Left lung (tissue), 10 donors: ENCODE data around the gene SRSF2. TPM values are rescaled to one million over a fixed set of nuclear protein-coding genes. Genes with fewer than 3 reads are reported as not detected.
"Not testable (repeated sequence)": the region's sequence is repeated elsewhere in the genome, so short reads cannot be mapped to it uniquely, and the experiment has no call there.

Experiments used
- ATAC-seq: fragments of 200-7000 bp; cut with Tn5 transposase; one replicate; pipeline ENCODE4 v1.9.1; 2020; ENCODE audit warnings: moderate library complexity
- DNase-seq, 4 donors: peaks; one replicate each; pipeline ENCODE4 v3.0.0-alpha.2; 2013 to 2020
- H3K27ac ChIP-seq, 2 donors: fragments of 200-600 bp; sonication (generic) in 1 of 2; one replicate each; pipeline versions ENCODE4 v1.5.0 to v1.8.0; 2020 to 2021
- H3K27me3 ChIP-seq, 2 donors: fragments of 200-600 bp; sonication (generic) in 1 of 2; one replicate each; pipeline versions ENCODE4 v1.5.0 to v1.8.0; 2020 to 2021
- H3K36me3 ChIP-seq, 2 donors: fragments of 200-600 bp; sonication (generic) in 1 of 2; one replicate each; pipeline versions ENCODE4 v1.5.0 to v1.8.0; 2020 to 2021
- H3K4me1 ChIP-seq, 2 donors: fragments of 200-600 bp; one replicate each; pipeline ENCODE4 v1.8.0; 2021
- H3K4me3 ChIP-seq, 2 donors: fragments of 200-600 bp; sonication (generic) in 1 of 2; one replicate each; pipeline versions ENCODE4 v1.5.0 to v1.8.0; 2020 to 2021; ENCODE audit warnings: mild to moderate bottlenecking in 1 of 2
- H3K9me3 ChIP-seq, 2 donors: fragments of 200-600 bp; sonication (generic) in 1 of 2; one replicate each; pipeline versions ENCODE4 v1.5.0 to v1.8.0; 2020 to 2021
- CTCF ChIP-seq, 2 donors: fragments of 200-600 bp; sonication (generic) in 1 of 2; IDR thresholded peaks; one replicate each; pipeline versions ENCODE4 v1.5.0 to v1.8.0; 2021; ENCODE audit warnings: antibody characterized with exemption in 2 of 2
- intact Hi-C, 2 donors: fragments of 100-400 bp; cut with DNase I; formaldehyde crosslinking; loops; one replicate each; pipeline versions ENCODE4 v1.11.2 to v1.14.2; 2022
- polyA plus RNA-seq, 6 donors: library from polyadenylated mRNA; unstranded; fragments of 120-200 nt; gene quantifications; one replicate each; pipeline ENCODE4 v1.2.1, GENCODE V29; 2013; ENCODE audit not compliant: insufficient read length in 6 of 6
- total RNA-seq, 2 donors: library from RNA; stranded (reverse); fragmentation: NEBNext Ultra II Directional; extraction: Animal tissue kit (Norgen Biotek cat#: 25700); gene quantifications; one replicate each; pipeline ENCODE4 v1.2.1, GENCODE V29; 2021
- donor health status: DM: no; HTN: yes; CAD: no.
- donor health status: DM: no; HTN: no; CAD: no.

The SRSF2 gene
- total and polyA plus RNA-seq, 8 donors = 114 to 393 (median 356) TPM

DNA sequence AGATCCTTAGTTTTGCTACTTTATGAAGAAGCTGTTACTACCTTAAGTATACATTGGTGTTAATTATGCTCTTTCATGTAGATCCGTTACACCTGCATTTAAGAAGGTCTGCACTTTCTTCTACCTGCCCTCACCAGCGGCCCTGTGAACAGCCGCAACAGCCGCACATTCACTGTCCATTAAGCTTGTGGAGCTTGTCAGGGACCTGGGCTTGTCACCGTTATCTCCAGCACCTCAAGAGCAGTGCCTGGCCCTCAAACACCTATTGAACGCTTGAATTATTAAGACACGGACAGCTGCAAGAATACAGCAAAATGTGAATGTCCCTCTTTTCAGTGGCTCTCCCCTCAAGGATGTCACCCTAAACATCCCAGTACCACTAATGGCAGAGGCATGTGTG lies 23.4 kb downstream of the SRSF2 start:
- peaks cover 0 to 57% of the 10 kb centered on the region in 2 donors for H3K36me3 ChIP-seq
- ATAC-seq (no peak), DNase-seq (no peak)
- peaks cover 0 to 6% of the 10 kb centered on the region in 2 donors for H3K27me3 ChIP-seq
- H3K27ac ChIP-seq = no peak overlapping the region
- TF ChIP-seq CTCF (IDR thresholded peaks at IDR 0.05) = no peak
- intact Hi-C loops = loop anchor here in 1 of 2 donors (10.0 kb wide), 1 partner anchor 159 kb away; no protein-coding TSS in a partner anchor
- no peaks in the 10 kb centered on the region for H3K9me3 ChIP-seq
- no peak overlapping the region for H3K4me3 ChIP-seq
- peaks cover 33 to 71% of the 10 kb centered on the region in 2 donors for H3K4me1 ChIP-seq

- not testable (repeated sequence) for DNase-seq, H3K27me3 ChIP-seq, H3K9me3 ChIP-seq, H3K4me3 ChIP-seq, ATAC-seq
- Histone ChIP-seq H3K36me3 (peaks cover 0 to 43% of the 10 kb centered on the region in 2 donors), H3K27ac (peak overlapping the region; percentile 55 to 70), H3K4me1 (peaks cover 47 to 75% of the 10 kb centered on the region in 2 donors)
- intact Hi-C loops = loop anchor here in 1 of 2 donors (10.0 kb wide), 1 partner anchor 158 kb away; no protein-coding TSS in a partner anchor
Observed at GRCh38 chr17:76712321-76712720, 24.8 kb downstream of the SRSF2 start.

DNA sequence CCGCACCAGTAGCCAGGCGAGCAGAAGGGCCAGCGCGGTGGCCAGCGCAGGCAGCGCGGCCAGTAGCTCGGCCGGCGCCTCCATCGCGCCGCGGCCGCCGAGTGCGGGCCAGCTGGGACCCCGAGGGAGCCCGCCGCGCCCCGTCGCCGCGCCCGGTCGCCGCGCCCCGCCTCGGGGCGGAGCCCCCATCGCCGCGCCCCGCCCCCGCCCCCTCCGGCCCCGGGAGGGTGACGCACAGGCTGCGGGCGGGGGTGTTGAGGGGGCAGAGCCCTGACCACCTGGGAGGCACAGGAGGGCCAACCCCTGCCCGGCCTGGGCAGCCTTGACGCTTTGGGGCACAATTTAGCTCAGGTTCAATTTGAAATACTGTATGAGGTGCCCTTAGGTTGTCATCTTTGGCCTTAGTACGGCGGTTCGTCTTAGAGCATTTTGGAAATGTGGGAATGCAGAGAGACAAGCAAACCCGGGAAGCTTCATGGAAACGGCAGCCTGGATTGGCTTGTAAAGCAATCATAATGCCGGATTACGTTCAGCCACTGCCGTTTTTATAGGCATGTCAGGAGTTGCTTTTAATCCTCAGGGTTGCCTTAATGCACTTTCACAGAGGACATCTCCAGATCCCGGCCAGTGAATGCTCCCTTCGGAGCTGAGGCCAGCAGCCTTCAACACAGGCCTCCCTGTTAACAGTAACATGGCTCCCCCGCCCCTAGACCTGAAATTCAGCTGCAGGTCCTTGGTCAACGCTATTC lies 26.1 kb downstream of the SRSF2 start, which contains the start of gene MXRA7:
MXRA7 (minus strand) TSS at position 103 of the 749 bp plus-strand sequence; CDS start at position 84, 19 bp downstream.
- ATAC-seq (peak; percentile 71), DNase-seq (peak in 3 of 4 donors; percentile 76 to 87 (median 76))
- H3K9me3 ChIP-seq = no peaks in the 10 kb centered on the region
- peak within 1 kb of the TSS; percentile 67 to 88 for H3K27ac ChIP-seq
- peaks cover 0 to 30% of the 10 kb centered on the region in 2 donors for H3K36me3 ChIP-seq
- peak within 1 kb of the TSS; percentile 51 to 80 for H3K4me3 ChIP-seq
- intact Hi-C loops = loop anchor here in 1 of 2 donors (10.0 kb wide), 1 partner anchor 156 kb away; no protein-coding TSS in a partner anchor
- H3K27me3 ChIP-seq = peaks cover 0 to 6% of the 10 kb centered on the region in 2 donors
- peaks cover 35 to 63% of the 10 kb centered on the region in 2 donors for H3K4me1 ChIP-seq
- no peak for TF ChIP-seq CTCF (IDR thresholded peaks at IDR 0.05)

DNA sequence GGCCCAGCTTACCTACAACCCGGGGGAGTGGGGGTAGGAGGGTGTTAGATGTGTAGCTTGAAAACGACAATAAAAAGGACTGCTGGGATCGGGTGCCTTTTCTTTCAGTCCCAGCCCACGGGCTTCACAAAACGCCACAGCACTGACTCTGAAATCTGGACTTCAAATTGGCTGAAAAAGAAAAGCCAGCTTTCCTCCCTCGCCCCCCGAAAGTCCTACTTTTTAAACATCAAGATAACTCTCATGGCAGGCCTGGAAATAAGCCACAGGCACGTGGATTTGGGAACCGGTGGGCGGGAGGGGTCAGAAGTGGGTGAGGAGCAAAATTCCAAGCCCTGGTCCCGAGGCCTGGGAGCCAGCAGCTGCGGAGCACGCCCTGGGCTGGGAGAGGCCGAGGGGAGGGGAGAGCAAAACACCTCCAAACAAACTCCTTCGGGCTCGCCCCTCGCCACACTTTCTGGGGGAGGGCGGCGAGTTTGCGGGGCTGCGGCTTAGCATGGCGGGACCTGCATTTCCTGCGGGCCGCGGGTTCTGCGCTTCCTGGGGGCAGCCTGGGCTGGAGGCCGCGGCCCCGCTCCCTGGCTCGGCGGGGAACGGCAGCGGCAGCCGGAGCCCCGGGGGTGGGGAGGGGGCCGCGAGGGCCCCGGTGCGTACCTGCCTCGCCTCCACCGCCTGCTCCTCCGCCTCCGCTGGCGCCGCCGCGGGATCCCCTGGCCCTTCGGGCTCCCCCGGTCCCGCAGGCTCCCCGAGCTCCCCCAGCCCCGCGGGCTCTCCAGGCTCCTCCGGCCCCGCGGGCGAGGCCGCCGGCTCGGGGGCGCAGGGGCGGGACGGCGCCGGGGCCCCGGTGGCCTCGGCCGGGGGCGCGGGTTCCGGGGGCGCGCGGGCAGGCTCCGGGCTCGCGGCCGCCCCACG lies 26.9 kb downstream of the SRSF2 start:
- DNase-seq, H3K27me3 ChIP-seq, H3K9me3 ChIP-seq: not testable (repeated sequence)
- H3K4me3 ChIP-seq = peak overlapping the region; percentile 51 to 80
- peaks cover 29 to 55% of the 10 kb centered on the region in 2 donors for H3K4me1 ChIP-seq
- H3K36me3 ChIP-seq = peaks cover 0 to 24% of the 10 kb centered on the region in 2 donors
- intact Hi-C loops = loop anchor here in 1 of 2 donors (10.0 kb wide), 1 partner anchor 155 kb away; no protein-coding TSS in a partner anchor
- H3K27ac ChIP-seq = peak overlapping the region; percentile 67 to 88
- ATAC-seq = peak; percentile 49

GRCh38 chr17:76709077-76709950 lies 27.8 kb downstream of the SRSF2 start:
- Histone ChIP-seq H3K27ac (peak overlapping the region; percentile 67 to 88), H3K27me3 (peaks cover 0 to 6% of the 10 kb centered on the region in 2 donors), H3K36me3 (peaks cover 0 to 20% of the 10 kb centered on the region in 2 donors), H3K4me3 (peak overlapping the region; percentile 51 to 80), H3K4me1 (peaks cover 26 to 46% of the 10 kb centered on the region in 2 donors), H3K9me3 (no peaks in the 10 kb centered on the region)
- TF ChIP-seq CTCF (IDR thresholded peaks at IDR 0.05) = no peak
- DNase-seq = peak in 3 of 4 donors; percentile 73 to 88 (median 79)
- peak; percentile 65 for ATAC-seq
- intact Hi-C loops = no loop called here
